Smooth muscle cell of the brain vasculature (primary cell): Measurements from ENCODE around the gene CTSL.

Experiments used
- DNase-seq: peaks from one replicate; pipeline ENCODE4 v3.0.0-alpha.2; 2012; ENCODE audit warnings: low read depth, low spot score

Gene CTSL

GRCh38 chr9:87725900-87726709 lies at the start of gene CTSL:
TSS of gene CTSL (plus strand) at chr9:87726119. CDS start at chr9:87727604, 1,485 bp downstream.
- DNase-seq, result no peak

DNA sequence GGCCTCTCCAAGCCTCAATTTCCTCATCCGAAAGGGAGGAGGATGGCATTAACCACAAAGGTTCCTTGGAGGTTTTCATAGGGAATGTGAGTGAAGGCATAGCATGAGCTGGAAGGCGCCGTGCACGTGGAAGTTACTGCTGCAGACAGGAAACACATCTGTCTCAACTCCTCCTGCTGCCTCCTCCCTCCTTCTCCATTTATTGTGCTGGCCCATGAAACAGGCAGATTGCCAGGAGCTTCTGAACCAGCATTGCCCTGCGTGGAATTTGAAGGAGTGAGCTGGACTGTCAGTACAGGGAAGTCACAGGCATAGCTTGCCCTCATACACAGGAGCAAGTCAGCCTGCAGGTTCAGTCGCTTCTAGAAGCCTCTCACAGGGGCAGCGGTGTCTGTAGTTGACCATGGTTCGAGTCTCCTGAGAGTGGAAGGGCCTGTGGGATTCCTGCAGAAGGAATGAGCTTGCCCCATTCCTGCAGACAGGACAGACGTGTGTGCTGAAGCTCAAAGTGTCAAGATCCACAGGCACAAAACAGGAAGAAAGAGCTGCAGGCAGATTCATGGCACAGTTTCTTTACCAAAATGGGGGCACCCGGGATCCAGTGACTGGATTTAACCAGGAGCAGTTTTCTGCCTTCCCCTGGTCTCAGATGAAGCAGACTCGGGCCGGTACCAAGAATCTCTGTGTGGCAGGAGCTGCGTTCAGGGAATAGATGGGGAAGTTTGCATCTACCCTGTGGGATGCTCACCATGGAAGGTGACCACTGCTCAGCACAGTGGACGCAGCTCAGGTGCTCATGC lies 48.7 kb upstream of the CTSL start:
- no peak for DNase-seq

GRCh38 chr9:87677776-87678587 lies 47.9 kb upstream of the CTSL start:
- DNase-seq, result no peak

- peak; percentile 64 for DNase-seq
These were observed 47.1 kb upstream of the CTSL start for GRCh38 chr9:87678650-87679355.

DNA sequence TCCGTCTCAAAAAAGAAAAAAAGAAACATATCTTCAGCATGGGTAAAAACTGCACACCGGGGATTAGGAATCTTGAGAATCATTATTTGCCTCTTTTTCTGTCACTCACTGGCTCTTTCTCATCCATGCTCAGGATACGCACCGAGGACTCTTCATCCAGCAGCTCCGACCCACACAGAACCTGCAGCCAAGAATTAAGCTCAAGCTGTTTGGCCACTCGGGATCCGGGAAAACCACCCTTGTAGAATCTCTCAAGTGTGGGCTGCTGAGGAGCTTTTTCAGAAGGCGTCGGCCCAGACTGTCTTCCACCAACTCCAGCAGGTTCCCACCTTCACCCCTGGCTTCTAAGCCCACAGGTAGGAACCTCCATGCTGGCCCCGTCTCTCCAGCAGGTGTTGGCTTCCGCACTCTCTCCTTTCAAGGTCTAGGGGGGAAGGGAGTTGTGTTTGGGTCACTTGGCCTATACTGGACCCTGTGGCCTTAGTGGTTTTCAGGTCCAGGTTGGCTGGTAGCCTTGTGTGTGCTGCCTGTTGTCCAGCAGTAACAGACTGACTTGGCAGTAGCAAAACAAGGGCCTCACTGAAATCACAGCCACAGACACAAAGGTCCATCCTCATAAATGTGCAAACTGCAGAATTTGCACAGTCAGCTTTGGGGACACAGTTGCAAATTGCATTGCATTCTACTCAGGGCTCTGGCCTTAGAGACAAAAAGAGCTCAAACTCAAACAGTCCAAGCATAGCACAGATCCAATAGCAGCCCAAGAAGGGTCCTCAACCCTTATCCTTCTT lies 44.5 kb upstream of the CTSL start:
- DNase-seq, result no peak

GRCh38 chr9:87682085-87682484 lies 43.8 kb upstream of the CTSL start:
- DNase-seq, result no peak

DNA sequence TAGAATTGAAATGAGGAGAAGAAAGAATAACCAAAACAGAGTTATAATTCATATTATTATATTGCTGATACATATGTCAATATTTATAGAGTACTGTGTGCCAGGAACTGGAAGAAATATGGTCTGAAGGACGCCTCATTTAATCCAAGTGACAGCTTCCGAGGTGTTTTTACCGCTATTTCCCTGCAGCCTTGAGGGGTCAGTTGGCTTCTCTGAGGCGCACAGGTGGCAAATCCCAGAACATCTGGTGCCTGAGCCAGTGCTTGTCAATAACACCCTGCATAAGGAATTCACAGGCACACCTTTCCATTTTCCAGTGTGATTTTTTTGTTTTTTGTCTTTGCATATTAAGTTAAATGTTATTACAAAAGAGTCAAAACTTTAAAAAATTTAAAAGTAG lies 43.3 kb upstream of the CTSL start:
- DNase-seq, result no peak

DNA sequence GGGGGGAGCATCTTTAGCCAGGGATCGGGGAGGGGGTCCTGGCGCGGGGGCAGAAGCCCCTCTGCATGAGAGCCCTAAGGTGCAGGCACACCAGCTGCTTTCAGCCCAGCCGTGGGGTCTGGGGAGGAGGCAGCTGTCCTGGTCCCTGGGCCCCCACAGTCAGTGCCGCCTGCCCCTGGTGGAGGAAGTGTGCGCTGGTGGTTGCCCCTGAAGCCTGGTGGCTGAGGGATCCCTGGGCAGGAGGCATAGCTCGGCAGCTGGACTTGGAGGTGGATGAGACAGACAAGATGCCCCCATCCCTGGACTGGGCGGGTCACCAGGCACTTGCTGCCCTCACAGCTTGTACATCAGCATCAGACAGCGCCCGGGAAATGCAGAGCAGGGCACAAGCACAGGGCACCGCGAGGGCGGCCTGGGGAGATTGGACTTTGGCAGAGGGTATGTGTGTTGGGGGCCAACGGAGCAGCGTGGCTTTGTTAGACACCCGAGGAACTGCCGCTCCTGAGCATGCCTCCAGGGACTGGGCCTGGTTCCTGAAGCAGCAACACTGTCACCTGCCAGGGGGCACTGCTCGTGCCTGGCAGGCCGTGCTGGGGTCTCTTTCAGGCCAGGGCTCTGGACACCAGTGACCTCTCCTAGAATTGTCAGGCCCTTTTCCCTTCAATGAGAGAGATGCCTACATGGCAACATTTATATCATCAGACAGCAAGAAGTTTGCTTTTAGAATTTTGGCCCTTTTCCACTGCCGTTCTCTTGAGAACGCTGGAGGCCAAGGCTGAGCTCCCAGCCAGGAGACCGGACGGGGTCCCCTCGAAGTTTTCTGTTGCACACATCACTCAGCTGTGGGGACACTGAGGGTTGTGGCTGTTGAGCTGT lies 41.9 kb upstream of the CTSL start:
- no peak for DNase-seq

- DNase-seq, result no peak
These were observed 41.2 kb upstream of the CTSL start for GRCh38 chr9:87684627-87685219.

GRCh38 chr9:87685441-87685840 lies 40.5 kb upstream of the CTSL start:
- DNase-seq, result no peak

DNA sequence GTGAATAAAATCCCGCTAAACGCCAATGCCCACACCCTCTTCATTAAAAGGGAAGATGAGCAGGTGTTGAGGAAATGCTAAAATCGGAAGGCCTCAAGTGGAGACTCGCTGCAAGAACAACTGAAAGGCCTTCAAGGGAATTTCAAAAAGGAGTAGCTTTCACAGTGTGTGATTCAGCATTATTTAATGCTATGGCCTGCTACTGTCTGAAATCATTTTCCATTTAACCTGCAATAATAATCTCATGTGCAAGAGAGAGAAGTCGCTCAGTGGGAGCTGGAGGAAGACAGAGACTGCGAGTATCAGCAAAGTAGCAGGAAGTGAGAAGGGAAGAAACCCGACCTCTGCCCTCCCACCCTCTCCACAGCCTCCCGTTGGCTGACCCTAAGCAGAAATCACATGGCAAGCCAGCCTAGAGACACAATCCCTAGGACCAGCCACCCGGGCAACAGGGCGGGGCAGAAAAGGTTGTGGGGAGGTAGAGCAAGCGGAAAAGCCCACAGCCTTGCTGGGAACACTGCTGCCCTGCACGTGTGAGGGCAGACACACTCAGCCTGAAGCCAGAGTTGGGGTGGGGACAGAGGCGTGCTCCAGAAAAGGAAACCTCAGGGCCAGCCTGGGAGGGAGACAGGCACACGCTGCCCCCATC lies 39.9 kb upstream of the CTSL start:
- DNase-seq, result no peak

GRCh38 chr9:87686520-87687090 lies 39.3 kb upstream of the CTSL start:
- DNase-seq, result no peak

GRCh38 chr9:87687207-87687606 lies 38.7 kb upstream of the CTSL start:
- DNase-seq, result no peak

GRCh38 chr9:87694236-87694755 lies 31.6 kb upstream of the CTSL start:
- DNase-seq, result no peak

DNA sequence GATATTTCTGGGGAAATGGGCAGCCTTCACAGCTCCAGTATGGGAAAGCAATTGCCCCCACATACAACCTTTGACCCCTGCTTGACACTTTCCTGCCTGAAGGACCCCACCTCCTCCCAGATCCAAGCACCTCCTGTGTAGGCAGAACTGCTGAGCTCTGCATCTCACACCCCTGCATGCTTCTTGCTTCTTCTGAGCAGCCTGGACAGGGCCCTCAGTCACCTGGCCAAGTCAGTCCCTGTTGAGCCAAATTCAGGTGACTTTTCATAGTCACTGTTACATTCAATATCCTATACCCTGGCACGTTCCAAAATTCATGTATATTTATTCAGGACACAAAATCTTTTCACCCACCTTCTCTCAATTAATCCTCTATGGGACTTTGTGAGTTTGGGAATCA lies 30.4 kb upstream of the CTSL start:
- DNase-seq, result no peak

- DNase-seq, result no peak
These were observed 29.3 kb upstream of the CTSL start for GRCh38 chr9:87696641-87697040.

- DNase-seq, result no peak
These were observed 27.7 kb upstream of the CTSL start for GRCh38 chr9:87698069-87698809.
